KMS-11 (cell line): ENCODE results near the gene DGKQ.

Experiments
- H2AFZ ChIP-seq: fragments of 200-600 bp; sonication (generic); 2 replicates; pipeline ENCODE4 v1.6.1; 2016; ENCODE audit warnings: antibody characterized with exemption, mixed run types, low read depth
- H3K27ac ChIP-seq: fragments of 200-600 bp; sonication (generic); 2 replicates; pipeline ENCODE4 v1.6.1; 2016; ENCODE audit warnings: mild to moderate bottlenecking, mixed run types
- H3K27me3 ChIP-seq: fragments of 200-600 bp; sonication (generic); 2 replicates; pipeline ENCODE4 v1.6.1; 2017; ENCODE audit warnings: mild to moderate bottlenecking, low read depth, mixed run types, moderate library complexity; ENCODE audit not compliant: insufficient read depth
- H3K36me3 ChIP-seq: fragments of 200-600 bp; sonication (generic); 2 replicates; pipeline ENCODE4 v1.6.1; 2017; ENCODE audit warnings: mild to moderate bottlenecking, mixed run types; ENCODE audit not compliant: insufficient read depth
- H3K4me1 ChIP-seq: fragments of 200-600 bp; sonication (generic); 2 replicates; pipeline ENCODE4 v1.6.1; 2016; ENCODE audit warnings: mild to moderate bottlenecking, low read depth, mixed run types; ENCODE audit not compliant: poor library complexity, severe bottlenecking
- H3K4me2 ChIP-seq: fragments of 200-600 bp; sonication (generic); 2 replicates; pipeline ENCODE4 v1.7.0; 2016; ENCODE audit warnings: mild to moderate bottlenecking, mixed run types
- H3K4me3 ChIP-seq: fragments of 200-600 bp; sonication (generic); IDR thresholded peaks from 2 replicates; pipeline ENCODE4 v1.6.1; 2017; ENCODE audit warnings: low read depth, low read length, mixed read lengths; ENCODE audit not compliant: insufficient read depth
- H3K79me2 ChIP-seq: fragments of 200-600 bp; sonication (generic); 2 replicates; pipeline ENCODE4 v1.6.1; 2016; ENCODE audit warnings: low read depth, mixed run types; ENCODE audit not compliant: insufficient read depth
- H3K9ac ChIP-seq: fragments of 200-600 bp; sonication (generic); 2 replicates; pipeline ENCODE4 v1.6.1; 2016; ENCODE audit warnings: mild to moderate bottlenecking, mixed run types
- H4K20me1 ChIP-seq: fragments of 200-600 bp; sonication (generic); 2 replicates; pipeline ENCODE4 v1.6.1; 2016; ENCODE audit warnings: mild to moderate bottlenecking, mixed run types; ENCODE audit not compliant: insufficient read depth
- TF ChIP-seq, protein P1 (sequence below): fragments of 200-600 bp; sonication (generic); conservative IDR thresholded peaks from 2 replicates; pipeline ENCODE4 v1.6.1; 2017; ENCODE audit warnings: low read depth, mild to moderate bottlenecking, antibody characterized with exemption, low read length, moderate library complexity, mixed read lengths

The DGKQ gene

GRCh38 chr4:964346-965025, 8.9 kb downstream of the DGKQ start:
- no peaks in the 10 kb centered on the region for H3K79me2 ChIP-seq
- H3K27me3 ChIP-seq = no peaks in the 10 kb centered on the region
- TF ChIP-seq, protein P1, sequence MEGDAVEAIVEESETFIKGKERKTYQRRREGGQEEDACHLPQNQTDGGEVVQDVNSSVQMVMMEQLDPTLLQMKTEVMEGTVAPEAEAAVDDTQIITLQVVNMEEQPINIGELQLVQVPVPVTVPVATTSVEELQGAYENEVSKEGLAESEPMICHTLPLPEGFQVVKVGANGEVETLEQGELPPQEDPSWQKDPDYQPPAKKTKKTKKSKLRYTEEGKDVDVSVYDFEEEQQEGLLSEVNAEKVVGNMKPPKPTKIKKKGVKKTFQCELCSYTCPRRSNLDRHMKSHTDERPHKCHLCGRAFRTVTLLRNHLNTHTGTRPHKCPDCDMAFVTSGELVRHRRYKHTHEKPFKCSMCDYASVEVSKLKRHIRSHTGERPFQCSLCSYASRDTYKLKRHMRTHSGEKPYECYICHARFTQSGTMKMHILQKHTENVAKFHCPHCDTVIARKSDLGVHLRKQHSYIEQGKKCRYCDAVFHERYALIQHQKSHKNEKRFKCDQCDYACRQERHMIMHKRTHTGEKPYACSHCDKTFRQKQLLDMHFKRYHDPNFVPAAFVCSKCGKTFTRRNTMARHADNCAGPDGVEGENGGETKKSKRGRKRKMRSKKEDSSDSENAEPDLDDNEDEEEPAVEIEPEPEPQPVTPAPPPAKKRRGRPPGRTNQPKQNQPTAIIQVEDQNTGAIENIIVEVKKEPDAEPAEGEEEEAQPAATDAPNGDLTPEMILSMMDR = no peak
- no peak overlapping the region for H3K4me2 ChIP-seq
- no peak overlapping the region for H3K9ac ChIP-seq
- no peak overlapping the region for H3K4me3 ChIP-seq
- no peaks in the 10 kb centered on the region for H3K36me3 ChIP-seq
- H3K27ac ChIP-seq = no peak overlapping the region
- no peaks in the 10 kb centered on the region for H3K4me1 ChIP-seq
- H4K20me1 ChIP-seq = no peaks in the 10 kb centered on the region
- no peak overlapping the region for H2AFZ ChIP-seq

- no peak overlapping the region for H3K4me2 ChIP-seq
- H3K4me1 ChIP-seq = no peaks in the 10 kb centered on the region
- TF ChIP-seq, protein P1 = no peak
- no peak overlapping the region for H3K4me3 ChIP-seq
- H3K79me2 ChIP-seq = no peaks in the 10 kb centered on the region
- no peak overlapping the region for H3K27ac ChIP-seq
- no peaks in the 10 kb centered on the region for H3K27me3 ChIP-seq
- no peaks in the 10 kb centered on the region for H3K36me3 ChIP-seq
- no peaks in the 10 kb centered on the region for H4K20me1 ChIP-seq
- no peak overlapping the region for H2AFZ ChIP-seq
- H3K9ac ChIP-seq = no peak overlapping the region
Measured at GRCh38 chr4:963276-964225, 9.8 kb downstream of the DGKQ start.

DNA sequence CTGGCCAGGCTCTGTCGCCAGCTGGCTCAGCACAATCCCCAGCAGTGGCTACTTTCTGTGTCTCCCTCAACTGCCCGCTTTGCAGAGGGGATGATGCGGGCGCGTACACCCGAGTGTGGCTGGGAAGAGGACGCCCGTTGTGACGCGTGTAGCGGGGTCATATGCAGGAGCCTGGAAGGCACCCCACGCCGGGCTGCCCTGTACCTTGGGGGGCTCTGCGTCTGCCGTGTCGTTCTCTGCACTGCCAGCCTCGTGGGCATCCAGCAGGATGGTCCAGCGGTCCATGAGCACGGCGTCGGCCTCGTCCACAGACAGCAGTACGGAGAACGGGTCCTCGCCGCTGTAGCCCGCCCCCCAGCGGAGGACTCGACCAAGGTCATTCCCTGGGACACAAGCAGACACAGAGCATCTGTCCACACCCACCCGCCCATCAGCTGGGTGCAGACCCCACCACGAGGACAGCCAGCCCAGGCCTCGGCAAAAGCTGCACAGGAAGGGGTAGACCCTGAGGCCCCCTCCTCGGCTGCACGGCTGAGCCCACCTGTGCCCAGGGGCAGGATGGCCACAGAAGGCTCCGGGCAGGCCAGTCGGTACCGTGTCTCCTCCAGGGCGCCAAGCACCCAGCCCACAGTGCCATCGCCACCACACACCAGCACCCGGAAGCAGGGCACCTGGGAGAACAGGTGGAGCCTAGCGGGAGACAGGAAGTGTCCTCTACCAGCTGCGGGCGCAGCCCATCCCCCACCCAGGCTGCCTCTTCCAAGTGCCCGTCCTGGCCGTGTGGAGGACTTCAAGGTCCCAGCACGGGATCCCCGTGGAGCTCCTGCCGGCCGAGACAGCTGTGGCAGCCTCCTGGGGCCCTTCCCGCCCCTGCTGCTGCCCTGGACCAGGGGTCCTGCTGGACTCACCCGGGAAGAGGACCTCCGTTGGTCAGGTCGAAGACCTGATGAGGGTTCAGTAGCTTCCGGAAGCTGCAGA, 10.8 kb downstream of the DGKQ start:
- no peaks in the 10 kb centered on the region for H3K36me3 ChIP-seq
- H3K79me2 ChIP-seq = no peaks in the 10 kb centered on the region
- H3K27me3 ChIP-seq = no peaks in the 10 kb centered on the region
- H3K27ac ChIP-seq = no peak overlapping the region
- no peak overlapping the region for H3K4me2 ChIP-seq
- H2AFZ ChIP-seq = no peak overlapping the region
- no peaks in the 10 kb centered on the region for H4K20me1 ChIP-seq
- no peak overlapping the region for H3K4me3 ChIP-seq
- TF ChIP-seq, protein P1 = no peak
- no peak overlapping the region for H3K9ac ChIP-seq
- no peaks in the 10 kb centered on the region for H3K4me1 ChIP-seq
